HepG2 (cell line): Measurements from ENCODE around the gene TRPV5. TPM values are rescaled to one million over a fixed set of nuclear protein-coding genes. Genes with fewer than 3 reads are reported as not detected.
A peak's percentile ranks its signal among the peaks of the same experiment; 100 is the strongest.

Experiments used
- ATAC-seq: fragments of 200-7000 bp; cut with Tn5 transposase; 3 replicates; pipeline ENCODE4 v1.9.1; 2020; ENCODE audit warnings: mild to moderate bottlenecking, moderate library complexity
- BruUV-seq: library from RNA; stranded (reverse); fragments of 400-500 nt; replicated peaks from 2 replicates; lab custom pipeline; 2021; lab: Mats Ljungman, UMichigan
- CTCF ChIA-PET: fragments of 300-600 bp; formaldehyde crosslinking; extraction: SDS; loops from one replicate; lab custom pipeline; 2021; ENCODE audit warnings: low total read pairs, inconsistent platforms, low intra/inter-chr PET ratio; lab: Yijun Ruan, JAX
- POLR2A ChIA-PET: fragments of 350-600 bp; sonication (Branson Sonifier 250); formaldehyde crosslinking; loops from one replicate; lab custom pipeline; 2020; ENCODE audit warnings: antibody characterized with exemption, inconsistent platforms; lab: Yijun Ruan, JAX
- DNase-seq: peaks from one replicate; pipeline ENCODE4 v3.0.0-alpha.2; 2015; ENCODE audit warnings: low spot score
- FAIRE-seq: peaks from 3 replicates; lab custom pipeline; 2011; peaks lifted over from hg19 to GRCh38; lab: Jason Lieb, UNC
- H2AFZ ChIP-seq: one replicate; pipeline ENCODE4 v1.6.1; 2011; ENCODE audit warnings: low read length, inconsistent platforms
- H3K27ac ChIP-seq: fragments of 300-600 bp; 3 replicates; pipeline ENCODE4 v1.8.0; 2011; ENCODE audit warnings: mixed run types, mild to moderate bottlenecking, mixed read lengths, low read length, inconsistent platforms; ENCODE audit not compliant: insufficient read depth; ENCODE audit errors: extremely low read length
- H3K27me3 ChIP-seq, 2 experiments: fragments of 200-600 bp in 1 of 2; 2 replicates in 1 of 2; 3 replicates in 1 of 2; pipeline versions ENCODE4 v1.6.0 to v1.8.0; 2011; ENCODE audit warnings: low read length in 2 of 2, mild to moderate bottlenecking in 2 of 2, moderate library complexity in 2 of 2, inconsistent platforms in 1 of 2; ENCODE audit not compliant: insufficient read depth in 2 of 2, control insufficient read depth in 1 of 2
- H3K36me3 ChIP-seq, 2 experiments: fragments of 200-600 bp in 1 of 2; replicated peaks in 1 of 2; 2 replicates in 1 of 2; 3 replicates in 1 of 2; pipeline versions ENCODE4 v1.5.1 to v1.8.0; 2011; ENCODE audit warnings: low read length in 2 of 2, inconsistent platforms in 1 of 2; ENCODE audit not compliant: insufficient read depth in 2 of 2, control insufficient read depth in 1 of 2
- H3K4me1 ChIP-seq: 2 replicates; pipeline ENCODE4 v1.5.1; 2012; ENCODE audit warnings: low read length, inconsistent platforms; ENCODE audit not compliant: insufficient read depth
- H3K4me2 ChIP-seq: 2 replicates; pipeline ENCODE4 v1.6.0; 2011; ENCODE audit warnings: low read depth, low read length, inconsistent platforms
- H3K4me3 ChIP-seq, 3 experiments: fragments of 200-600 bp in 1 of 3; sonication (generic), shearing (Covaris generic) in 1 of 3; replicated peaks in 1 of 3; 2 replicates each; pipeline ENCODE4 v1.5.1; 2011 to 2016; ENCODE audit warnings: low read length in 3 of 3, inconsistent platforms in 2 of 3, low read depth in 2 of 3, mild to moderate bottlenecking in 2 of 3, control low read depth in 1 of 3, mixed read lengths in 1 of 3; ENCODE audit not compliant: insufficient read depth in 1 of 3
- H3K79me2 ChIP-seq: one replicate; pipeline ENCODE4 v1.6.1; 2011; ENCODE audit warnings: low read length, inconsistent platforms; ENCODE audit not compliant: insufficient read depth
- H3K9ac ChIP-seq: 2 replicates; pipeline ENCODE4 v1.6.0; 2011; ENCODE audit warnings: mild to moderate bottlenecking, low read depth, low read length, inconsistent platforms; ENCODE audit not compliant: insufficient read depth
- H3K9me3 ChIP-seq: 2 replicates; pipeline ENCODE4 v1.5.1; 2012; ENCODE audit warnings: mild to moderate bottlenecking, low read length
- H4K20me1 ChIP-seq: 2 replicates; pipeline ENCODE4 v1.6.0; 2011; ENCODE audit warnings: inconsistent platforms, mild to moderate bottlenecking, low read length, moderate library complexity; ENCODE audit not compliant: insufficient read depth
- ATAD3A ChIP-seq: sonication (generic); formaldehyde crosslinking; IDR thresholded peaks from 2 replicates; pipeline ENCODE4 v1.4.0; 2020; ENCODE audit warnings: missing genetic modification reagents
- CREB1 ChIP-seq, 2 experiments: fragments of 450-650 bp in 1 of 2; IDR thresholded peaks; 2 replicates each; pipeline ENCODE4 v1.6.1; 2016 to 2017; ENCODE audit warnings: control low read depth in 1 of 2, mild to moderate bottlenecking in 1 of 2, missing compliant biosample characterization in 1 of 2, missing genetic modification characterization in 1 of 2
- EZH2 ChIP-seq: conservative IDR thresholded peaks from 2 replicates; pipeline ENCODE4 v1.6.1; 2012; ENCODE audit warnings: mild to moderate bottlenecking, low read depth, low read length, moderate library complexity
- MYC ChIP-seq: sonication (generic); formaldehyde crosslinking; IDR thresholded peaks from 2 replicates; pipeline ENCODE4 v1.9.0; 2021; ENCODE audit warnings: missing genetic modification reagents, borderline replicate concordance
- NR2F6 ChIP-seq, 2 experiments: IDR thresholded peaks; 2 replicates each; pipeline ENCODE4 v1.6.1; 2016; ENCODE audit warnings: antibody characterized with exemption in 1 of 2, mild to moderate bottlenecking in 1 of 2
- TCF7 ChIP-seq: sonication (generic); IDR thresholded peaks from 2 replicates; pipeline ENCODE4 v1.6.1; 2016; ENCODE audit warnings: antibody characterized with exemption, low read depth
- YEATS2 ChIP-seq: sonication (generic); formaldehyde crosslinking; IDR thresholded peaks from 2 replicates; pipeline ENCODE4 v1.4.0; 2020; ENCODE audit warnings: missing genetic modification reagents, borderline replicate concordance
- ZNF644 ChIP-seq: IDR thresholded peaks from 2 replicates; pipeline ENCODE4 v1.6.1; 2016; ENCODE audit warnings: low read depth
- ZNF792 ChIP-seq: IDR thresholded peaks from 2 replicates; pipeline ENCODE4 v1.6.1; 2016
- WGBS: methylation state at CpG from one replicate; pipeline ENCODE4 v1.1.6; 2017; ENCODE audit warnings: low lambda C conversion rate; 5-methylcytosine and 5-hydroxymethylcytosine counted together
- in situ Hi-C: cut with HindIII; loops from 2 replicates; pipeline ENCODE4 v1.10.0; 2017; ENCODE audit warnings: low pct_unique_long_range_greater_than_20kb; ENCODE audit not compliant: extremely low pct_ligation_motif_present
- intact Hi-C: fragments of 100-400 bp; cut with micrococcal nuclease; formaldehyde crosslinking; loops from one replicate; pipeline ENCODE4 v1.10.0; 2022; ENCODE audit not compliant: unreplicated experiment
- polyA plus RNA-seq, 8 experiments: library from polyadenylated mRNA; depleted of rRNA in 3 of 8; stranded (reverse) in 7 of 8; unstranded in 1 of 8; fragments of >200 nt; fragmentation: Illumina TruSeq in 4 of 8; extraction: Trizol in 4 of 8; gene quantifications; 2 replicates each; pipeline versions ENCODE4 v1.2.1 to v1.2.3, GENCODE V29; 2011 to 2016; ENCODE audit warnings: low read depth in 4 of 8, missing spikeins in 1 of 8, mixed read lengths in 1 of 8; ENCODE audit not compliant: insufficient read depth in 1 of 8
- total RNA-seq, 5 experiments: library from RNA; depleted of rRNA; stranded (reverse); fragments of >200 nt; fragmentation: Illumina TruSeq; extraction: Trizol; gene quantifications; 2 replicates each; pipeline ENCODE4 v1.2.3, GENCODE V29; 2016; ENCODE audit warnings: low read depth in 1 of 5

Gene TRPV5
- total and polyA plus RNA-seq, 2 of the 13 experiments (the other 11 are each of a cell fraction or from before 2014, with no cell fraction given): not detected

- WGBS: 8% methylated on average over 7 of the region's 7 CpGs
- FAIRE-seq (no peak), ATAC-seq (no peak), DNase-seq (no peak)
- intact Hi-C loops: no loop called here
- Histone ChIP-seq H3K4me1 (no peaks in the 10 kb centered on the region), H3K36me3 (no peaks in the 10 kb centered on the region), H3K27me3 (no peaks in the 10 kb centered on the region; a peak in 1 of 5 replicates), H3K4me2 (no peak overlapping the region), H3K79me2 (no peaks in the 10 kb centered on the region), H3K9ac (no peak overlapping the region), H3K4me3 (no peak overlapping the region), H3K9me3 (no peaks in the 10 kb centered on the region), H2AFZ (no peak overlapping the region), H3K27ac (no peak overlapping the region), H4K20me1 (no peaks in the 10 kb centered on the region)
- TF ChIP-seq YEATS2 (CRISPR knock-in tag) (no peak), EZH2 (no peak), CREB1 (IDR thresholded peaks at IDR 0.05) (peak; percentile 10; the same call in 1 of the 2 replicates), CREB1 (CRISPR knock-in tag; IDR thresholded peaks at IDR 0.05) (no peak), MYC (CRISPR knock-in tag) (no peak), NR2F6 (IDR thresholded peaks at IDR 0.05) (no peak), NR2F6 (CRISPR knock-in tag; IDR thresholded peaks at IDR 0.05) (no peak), ATAD3A (no peak), TCF7 (no peak), ZNF644 (no peak)
- POLR2A ChIA-PET: no interaction called here
- BruUV-seq: no TSS peak
- in situ Hi-C loops: no loop called here
- CTCF ChIA-PET: no interaction called here
Measured at GRCh38 chr7:142897691-142898090, 35.9 kb downstream of the TRPV5 start.

- CTCF ChIA-PET: no interaction called here
- in situ Hi-C loops: no loop called here
- no peak for FAIRE-seq
- intact Hi-C loops: no loop called here
- no peak overlapping the region for H2AFZ ChIP-seq
- no peak overlapping the region for H3K9ac ChIP-seq
- no peak for TF ChIP-seq ZNF792 (CRISPR knock-in tag)
- TF ChIP-seq, all 625 proteins: peak for 0
- no peak for ATAC-seq
- DNase-seq: no peak
- H3K4me3 ChIP-seq: no peak overlapping the region
- no peaks in the 10 kb centered on the region for H3K9me3 ChIP-seq
- H4K20me1 ChIP-seq: no peaks in the 10 kb centered on the region
- POLR2A ChIA-PET: no interaction called here
- no TSS peak for BruUV-seq
- no peaks in the 10 kb centered on the region for H3K4me1 ChIP-seq
- WGBS: 33% methylated on average over 3 of the region's 3 CpGs
- no peaks in the 10 kb centered on the region for H3K79me2 ChIP-seq
- H3K4me2 ChIP-seq: no peak overlapping the region
- H3K36me3 ChIP-seq: no peaks in the 10 kb centered on the region
- no peak overlapping the region for H3K27ac ChIP-seq
- no peaks in the 10 kb centered on the region; a peak in 1 of 5 replicates for H3K27me3 ChIP-seq
Measured at GRCh38 chr7:142896741-142897379, 36.7 kb downstream of the TRPV5 start.
